ENCODE data around the gene OR5K2.

OR5K2 gene

DNA sequence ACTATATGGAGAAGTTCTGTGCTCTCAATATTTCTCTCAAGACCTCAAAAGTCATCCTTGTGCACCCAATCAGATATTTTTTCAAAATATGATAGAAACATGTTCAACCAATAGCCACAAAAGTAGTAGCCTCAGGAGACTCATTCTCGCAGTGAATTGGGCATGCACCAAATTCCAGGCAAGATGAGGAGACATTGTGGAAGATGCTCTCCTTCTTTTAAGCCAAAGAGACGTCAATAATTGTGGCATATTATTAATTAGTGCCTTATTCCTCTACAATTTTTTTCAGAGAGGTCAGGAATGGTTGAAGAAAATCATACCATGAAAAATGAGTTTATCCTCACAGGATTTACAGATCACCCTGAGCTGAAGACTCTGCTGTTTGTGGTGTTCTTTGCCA, at the start of gene OR5K2:
OR5K2 (plus strand) TSS at position 301 of the 400 bp plus-strand sequence; CDS start at position 301, 0 bp downstream.
- no peak for DNase-seq

DNA sequence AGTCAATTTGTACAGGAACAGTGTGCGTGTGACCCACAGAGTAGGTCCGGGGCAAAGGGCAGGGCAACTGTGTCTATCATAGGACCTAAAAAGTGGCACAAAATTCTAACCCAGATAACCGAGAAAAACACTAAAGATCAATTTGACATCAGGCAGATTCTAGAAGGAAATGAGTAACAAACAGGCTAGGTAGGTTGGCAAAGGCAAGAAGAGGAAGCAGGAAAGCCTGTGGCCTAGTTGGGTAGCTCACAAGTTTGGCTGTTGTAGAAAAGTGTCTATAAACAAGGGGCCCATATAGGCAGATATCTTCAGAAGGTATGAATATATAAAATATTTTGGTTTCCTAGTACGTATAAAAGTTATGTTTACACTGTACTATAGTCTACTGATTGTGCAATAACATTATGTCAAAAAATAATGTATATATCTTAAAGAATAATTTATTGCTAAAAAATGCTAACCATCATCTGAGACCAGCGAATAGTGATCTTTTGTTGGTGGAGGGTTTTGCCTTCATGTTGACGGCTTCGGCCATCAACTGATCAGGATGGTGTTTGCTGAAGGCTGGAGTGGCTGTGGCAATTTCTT, 47.8 kb upstream of the OR5K2 start:
- no peak for DNase-seq

- DNase-seq, result no peak
Measured at GRCh38 chr3:98450372-98450771, 47.1 kb upstream of the OR5K2 start.

DNA sequence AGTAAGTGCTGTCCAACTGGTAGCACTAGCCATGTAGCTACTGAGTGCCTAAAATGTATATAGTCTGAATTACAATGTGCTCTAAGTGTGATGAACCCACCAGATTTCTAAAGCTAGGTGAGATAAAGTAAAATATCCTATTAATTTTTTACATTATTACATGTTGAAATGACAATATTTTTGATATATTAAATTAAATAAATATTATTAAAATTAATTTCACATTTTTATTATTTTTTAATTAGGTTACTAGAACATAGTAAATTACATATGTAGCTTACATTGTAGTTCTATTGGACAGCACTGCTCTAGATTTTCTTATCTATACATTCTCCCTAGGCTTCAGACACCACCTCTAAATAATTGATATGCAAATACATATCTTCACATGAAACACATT, 43.7 kb upstream of the OR5K2 start:
- no peak for DNase-seq

- no peak for DNase-seq
Measured at GRCh38 chr3:98454929-98455328, 42.6 kb upstream of the OR5K2 start.

DNA sequence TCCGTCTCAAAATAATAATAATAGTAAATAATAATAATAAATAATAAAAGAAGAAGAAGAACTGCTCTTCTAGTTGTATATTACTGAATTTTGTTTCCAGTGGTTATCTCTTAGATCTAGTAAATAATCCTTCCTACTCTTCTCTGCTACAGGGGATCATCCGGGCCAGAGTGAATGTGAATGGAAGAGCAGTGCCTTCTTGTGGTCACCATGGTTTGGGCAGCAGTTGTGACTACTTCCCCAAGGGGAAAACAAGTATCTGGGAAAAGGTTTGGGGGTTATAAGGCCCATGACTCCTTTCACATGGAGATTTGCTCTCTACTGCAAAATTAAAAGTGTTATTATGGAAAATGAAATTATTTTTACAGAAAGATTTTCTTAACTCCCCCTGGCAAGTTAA, 39.9 kb upstream of the OR5K2 start:
- no peak for DNase-seq

DNA sequence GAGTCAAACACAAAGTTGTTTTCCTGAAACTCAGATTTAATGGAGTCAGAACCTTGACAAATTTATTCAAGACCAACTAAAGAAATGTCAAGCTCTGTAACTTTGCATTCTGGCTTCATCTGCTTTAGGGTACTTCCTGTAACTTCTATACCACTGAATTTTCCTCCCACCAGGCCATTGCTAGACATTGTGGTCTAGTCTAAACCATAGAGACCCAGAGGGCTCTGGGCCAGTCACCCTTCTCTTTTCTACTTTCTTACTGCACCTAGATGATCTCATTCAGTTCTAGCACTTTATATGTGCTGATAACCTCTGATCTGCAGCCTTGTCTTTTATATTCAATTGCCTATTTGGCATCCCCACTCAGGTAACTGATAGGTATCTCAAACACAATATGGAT, 37.3 kb upstream of the OR5K2 start:
- DNase-seq, result no peak

- DNase-seq, result no peak
Measured at GRCh38 chr3:98462901-98463300, 34.6 kb upstream of the OR5K2 start, which contains the start of gene OR5K1. Gene OR5K1, plus strand, starts transcription at chr3:98463201. Its CDS starts 6,376 bp downstream, at chr3:98469577.

- no peak for DNase-seq
Measured at GRCh38 chr3:98482717-98483482, 14.6 kb upstream of the OR5K2 start.

- no peak for DNase-seq
Measured at GRCh38 chr3:98483626-98484025, 13.9 kb upstream of the OR5K2 start.

- peak; percentile 14 for DNase-seq
Measured at GRCh38 chr3:98500019-98500418, 2.5 kb downstream of the OR5K2 start.

DNA sequence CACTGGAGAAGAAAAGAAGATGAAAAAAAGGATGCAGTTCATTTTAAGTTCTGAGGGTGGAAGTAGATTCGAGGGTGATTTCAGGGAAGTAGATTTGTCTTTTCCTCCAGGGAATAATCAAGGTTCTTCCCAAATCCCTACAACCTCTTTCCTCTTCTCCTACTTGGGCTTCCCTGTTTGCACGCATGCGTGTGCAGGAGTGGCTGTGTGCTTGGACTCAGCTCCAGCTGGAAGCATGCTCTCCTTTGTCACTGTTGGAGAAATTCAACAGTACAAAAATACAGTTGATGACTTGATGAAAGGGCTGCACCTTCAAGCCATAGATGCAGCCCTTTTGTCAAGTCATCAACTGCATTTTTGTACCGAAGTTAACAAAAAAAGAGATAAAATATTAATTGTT, 3.8 kb downstream of the OR5K2 start:
- no peak for DNase-seq

DNA sequence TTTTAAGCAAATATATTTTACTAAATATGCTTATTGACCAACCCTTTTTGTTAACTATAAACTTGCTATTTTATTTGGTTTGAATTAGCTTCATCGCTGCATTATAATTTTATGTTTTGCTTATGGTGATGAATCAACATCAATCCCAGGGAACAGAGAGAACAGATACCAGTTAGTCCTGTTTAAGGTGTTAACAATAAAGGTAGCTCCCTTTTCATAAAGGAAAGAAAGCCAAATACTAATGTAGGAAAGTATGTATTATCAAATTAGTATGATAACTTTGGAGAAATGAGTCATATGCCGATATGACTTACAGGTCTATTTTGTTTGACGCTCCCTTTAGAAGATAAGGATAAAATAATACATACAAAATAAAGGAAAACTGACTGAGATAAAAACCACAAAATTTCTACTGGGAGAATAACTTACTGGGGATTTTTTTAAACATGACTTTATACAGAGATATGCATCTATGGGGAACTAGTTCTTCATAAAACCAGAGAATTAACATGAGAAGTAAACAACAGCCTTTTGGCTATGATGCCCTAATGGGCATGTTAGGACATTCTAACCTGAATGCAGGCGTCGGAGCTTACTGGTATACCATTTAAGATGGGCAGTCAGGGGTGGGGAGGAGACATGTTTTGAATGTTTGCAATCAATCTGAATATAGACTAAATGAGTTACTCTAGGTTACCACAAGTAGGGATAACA, 4.5 kb downstream of the OR5K2 start:
- DNase-seq, result no peak

- DNase-seq, result no peak
Measured at GRCh38 chr3:98504539-98504938, 7.1 kb downstream of the OR5K2 start.

- DNase-seq, result no peak
Measured at GRCh38 chr3:98508582-98508981, 11.1 kb downstream of the OR5K2 start.

DNA sequence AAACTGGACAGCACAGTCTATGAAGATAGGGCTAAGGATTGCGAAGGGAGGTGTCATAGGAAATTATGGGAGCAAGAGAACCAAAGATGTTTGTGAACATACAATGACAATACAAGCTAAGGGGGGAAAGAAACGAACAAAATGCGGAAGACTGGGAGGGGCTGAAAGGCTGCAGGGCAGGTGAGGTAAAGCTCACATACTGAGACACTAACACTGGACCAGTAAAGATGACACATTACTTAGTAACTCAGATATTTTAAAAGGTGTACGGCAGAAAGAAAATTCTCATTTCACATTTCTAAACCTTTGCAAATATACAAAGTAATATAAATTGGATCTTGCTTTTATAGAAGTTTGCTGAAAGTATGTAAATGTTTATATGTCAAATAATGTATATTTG, 15.1 kb downstream of the OR5K2 start:
- no peak for DNase-seq

GRCh38 chr3:98513091-98513511, 15.6 kb downstream of the OR5K2 start:
- DNase-seq, result no peak

- DNase-seq, result no peak
Measured at GRCh38 chr3:98513736-98514135, 16.3 kb downstream of the OR5K2 start.

GRCh38 chr3:98514948-98515347, 17.5 kb downstream of the OR5K2 start:
- DNase-seq, result no peak

DNA sequence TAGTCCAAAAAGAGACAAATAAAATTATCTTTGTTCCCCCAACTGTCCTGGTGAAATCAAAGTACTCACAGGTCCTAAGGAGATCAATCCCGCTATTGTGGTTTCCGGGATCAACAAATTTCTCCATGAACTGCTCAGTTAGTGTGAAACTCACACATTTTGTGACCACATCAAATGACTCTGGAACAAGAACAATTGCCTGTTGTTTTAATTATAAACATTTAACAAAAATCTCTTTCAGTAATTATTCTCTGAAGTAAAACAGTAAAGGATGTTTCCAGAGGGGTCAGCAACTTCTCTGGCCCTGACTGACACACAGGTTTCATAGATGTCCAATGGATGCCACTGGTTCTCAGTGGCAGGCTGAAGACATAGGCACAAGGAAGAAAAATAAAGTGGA, 21.3 kb downstream of the OR5K2 start:
- no peak for DNase-seq

GRCh38 chr3:98519351-98519750, 21.9 kb downstream of the OR5K2 start:
- DNase-seq, result peak; percentile 6

DNA sequence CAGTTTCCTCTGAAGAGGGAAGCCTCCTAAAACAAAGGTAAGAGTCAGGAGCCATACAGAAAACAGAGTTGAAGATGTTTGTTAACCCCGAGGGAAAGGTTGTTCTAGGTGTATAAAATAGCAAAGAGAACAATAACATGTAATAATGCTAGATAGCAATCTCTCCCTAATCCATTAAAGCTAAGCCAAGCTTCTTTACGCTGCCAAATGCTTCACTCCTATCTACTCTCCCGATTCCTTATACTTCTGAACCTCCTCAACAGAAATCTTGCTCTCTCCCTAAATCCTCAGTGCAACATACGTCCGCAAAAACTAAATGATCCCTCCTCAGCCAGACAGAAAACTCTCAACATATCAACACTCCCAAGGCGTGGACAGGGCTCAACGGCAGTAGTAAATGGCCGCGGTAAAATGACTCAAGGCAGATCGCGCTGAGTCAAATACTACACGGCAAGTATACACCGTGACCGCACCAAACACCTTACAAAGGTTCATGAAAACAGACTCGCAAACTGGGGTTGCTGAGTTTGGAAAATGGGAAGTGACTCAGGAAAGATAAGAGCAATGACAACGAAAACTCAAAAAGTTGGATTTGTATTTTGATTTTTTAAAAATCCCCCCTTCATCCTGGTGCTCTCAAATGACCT, 24.5 kb downstream of the OR5K2 start:
- peak; percentile 36 for DNase-seq

DNA sequence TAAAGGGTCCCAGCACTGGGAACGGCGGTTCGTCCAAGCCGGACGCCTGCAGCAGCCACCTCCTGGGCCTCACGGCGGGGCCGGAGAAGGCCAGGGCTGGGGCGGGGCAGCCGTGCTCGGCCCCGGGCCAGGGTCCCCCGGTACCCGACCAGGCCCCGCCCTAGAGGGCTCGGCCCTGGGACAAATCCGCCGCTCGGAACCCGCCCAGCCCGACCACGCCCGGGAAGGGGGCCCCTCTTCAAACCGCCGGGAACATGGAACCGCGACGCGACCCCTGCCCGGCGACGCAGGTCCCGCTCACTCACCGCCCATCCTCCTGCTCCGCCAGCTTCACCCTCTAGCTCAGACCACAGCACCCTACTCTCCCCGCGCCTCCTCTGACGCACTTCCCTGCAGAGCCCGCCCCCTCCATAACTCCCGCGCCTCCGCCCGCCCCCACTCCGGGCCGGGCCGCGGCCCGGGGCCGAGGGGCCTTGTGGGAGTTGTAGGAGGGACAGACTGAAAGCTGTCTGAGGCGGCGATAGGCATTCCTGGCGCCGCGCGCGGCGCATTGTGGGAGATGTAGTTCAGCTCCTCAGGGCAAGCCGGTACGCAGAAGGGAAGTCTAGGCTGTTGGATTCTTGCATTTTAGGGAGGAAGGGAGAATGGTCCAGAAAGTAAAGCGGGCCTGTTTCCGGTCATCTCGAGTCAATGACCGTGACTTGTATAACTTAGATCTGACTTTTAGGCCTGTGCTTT, 25.2 kb downstream of the OR5K2 start, which contains the start of gene CLDND1:
CLDND1 (minus strand) TSS at position 359 of the 738 bp plus-strand sequence. CDS start 1,478 bp downstream, outside the sequence.
- DNase-seq, result peak; percentile 95

All from kidney glomerular epithelial cell (primary cell).